ENCODE measurements around the gene ABLIM1. TPM values are rescaled to one million over a fixed set of nuclear protein-coding genes. Genes with fewer than 3 reads are reported as not detected.

Gene ABLIM1
- total RNA-seq, 1 donor from 2014 or later, result 105 TPM

DNA sequence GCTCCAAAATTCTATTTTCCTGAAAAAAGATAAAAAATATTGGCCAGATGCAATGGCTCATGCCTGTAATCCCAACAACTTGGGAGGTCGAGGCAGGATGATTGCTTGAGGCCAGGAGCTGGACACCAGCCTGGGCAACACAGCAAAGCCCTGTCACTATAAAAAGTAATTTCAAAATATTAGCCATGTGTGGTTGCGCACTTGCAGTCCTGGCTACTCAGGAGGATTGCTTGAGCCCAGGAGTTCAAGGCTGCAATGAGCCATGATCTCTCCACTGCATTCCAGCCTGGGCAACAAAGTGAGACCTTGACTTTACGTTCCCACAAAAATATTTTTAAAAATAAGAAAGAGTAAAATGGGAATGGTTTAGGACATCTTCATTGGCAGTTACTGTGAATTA lies 149.7 kb downstream of the ABLIM1 start:
- no peak overlapping the region for H3K4me3 Mint-ChIP-seq
- H3K36me3 Mint-ChIP-seq, result peaks cover 13% of the 10 kb centered on the region
- H3K4me1 Mint-ChIP-seq, result peaks cover 51% of the 10 kb centered on the region
- no peak for DNase-seq (ENCODE audit: low spot score in 2 of 2, unreplicated experiment in 2 of 2)
- no peaks in the 10 kb centered on the region for H3K9me3 Mint-ChIP-seq
- peak overlapping the region; percentile 93 for H3K27ac Mint-ChIP-seq
- H3K27me3 Mint-ChIP-seq (ENCODE audit: low read depth), result no peaks in the 10 kb centered on the region
- TF ChIP-seq, protein P1, sequence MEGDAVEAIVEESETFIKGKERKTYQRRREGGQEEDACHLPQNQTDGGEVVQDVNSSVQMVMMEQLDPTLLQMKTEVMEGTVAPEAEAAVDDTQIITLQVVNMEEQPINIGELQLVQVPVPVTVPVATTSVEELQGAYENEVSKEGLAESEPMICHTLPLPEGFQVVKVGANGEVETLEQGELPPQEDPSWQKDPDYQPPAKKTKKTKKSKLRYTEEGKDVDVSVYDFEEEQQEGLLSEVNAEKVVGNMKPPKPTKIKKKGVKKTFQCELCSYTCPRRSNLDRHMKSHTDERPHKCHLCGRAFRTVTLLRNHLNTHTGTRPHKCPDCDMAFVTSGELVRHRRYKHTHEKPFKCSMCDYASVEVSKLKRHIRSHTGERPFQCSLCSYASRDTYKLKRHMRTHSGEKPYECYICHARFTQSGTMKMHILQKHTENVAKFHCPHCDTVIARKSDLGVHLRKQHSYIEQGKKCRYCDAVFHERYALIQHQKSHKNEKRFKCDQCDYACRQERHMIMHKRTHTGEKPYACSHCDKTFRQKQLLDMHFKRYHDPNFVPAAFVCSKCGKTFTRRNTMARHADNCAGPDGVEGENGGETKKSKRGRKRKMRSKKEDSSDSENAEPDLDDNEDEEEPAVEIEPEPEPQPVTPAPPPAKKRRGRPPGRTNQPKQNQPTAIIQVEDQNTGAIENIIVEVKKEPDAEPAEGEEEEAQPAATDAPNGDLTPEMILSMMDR (IDR thresholded peaks at IDR 0.05; ENCODE audit: unreplicated experiment), result no peak

DNA sequence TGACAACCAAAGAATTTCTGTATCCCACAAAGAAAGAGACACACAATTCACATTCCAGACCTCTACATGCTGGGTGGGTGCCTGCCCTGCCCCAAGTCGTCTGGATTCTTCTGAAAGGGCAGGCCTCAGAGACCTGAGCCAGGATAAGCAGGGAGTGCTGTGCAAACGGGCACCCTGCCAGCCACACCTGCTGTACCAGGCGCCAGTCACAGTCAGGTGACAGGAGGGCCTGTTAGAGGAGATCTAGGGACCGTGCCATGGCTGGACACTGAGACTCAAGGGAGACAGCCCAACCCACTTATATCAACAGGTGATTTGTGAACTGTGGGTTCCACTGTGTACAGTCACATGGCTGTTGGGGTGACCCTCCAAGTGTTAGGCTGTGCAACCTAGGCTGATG lies 150.6 kb downstream of the ABLIM1 start:
- DNase-seq (ENCODE audit: low spot score in 2 of 2, unreplicated experiment in 2 of 2), result peak; percentile 34 to 48
- Mint-ChIP-seq H3K9me3 (no peaks in the 10 kb centered on the region), H3K4me1 (peaks cover 47% of the 10 kb centered on the region), H3K27ac (peak overlapping the region; percentile 93), H3K36me3 (peaks cover 15% of the 10 kb centered on the region), H3K27me3 (ENCODE audit: low read depth) (no peaks in the 10 kb centered on the region), H3K4me3 (no peak overlapping the region)
- TF ChIP-seq, protein P1 (IDR thresholded peaks at IDR 0.05; ENCODE audit: unreplicated experiment), result no peak

DNA sequence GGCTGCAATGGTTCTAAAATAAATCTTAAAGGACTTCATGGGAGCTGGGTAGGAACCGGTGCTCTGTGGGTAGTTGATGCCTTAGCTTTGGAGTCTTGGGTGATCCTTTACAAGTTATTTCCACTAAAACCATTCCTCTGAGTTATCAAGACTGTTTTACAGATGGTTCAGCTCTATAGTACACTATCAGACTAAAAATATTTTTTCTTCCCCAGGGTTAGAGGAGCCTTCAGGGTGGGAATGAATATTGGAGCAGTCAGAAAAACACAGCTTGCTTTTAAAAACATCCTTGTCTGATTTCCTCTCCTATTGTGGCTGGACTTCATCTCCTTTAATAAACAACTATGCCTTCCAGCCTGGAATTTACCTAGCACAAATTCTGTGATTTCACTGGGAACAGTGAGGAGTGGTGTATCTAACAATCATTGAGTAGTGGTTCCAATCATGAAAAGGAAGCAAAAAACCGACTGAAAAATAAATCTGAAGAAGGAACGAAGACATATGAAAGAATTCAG lies 151.1 kb downstream of the ABLIM1 start:
- H3K27ac Mint-ChIP-seq, result peak overlapping the region; percentile 93
- no peaks in the 10 kb centered on the region for H3K27me3 Mint-ChIP-seq (ENCODE audit: low read depth)
- H3K4me3 Mint-ChIP-seq, result no peak overlapping the region

DNA sequence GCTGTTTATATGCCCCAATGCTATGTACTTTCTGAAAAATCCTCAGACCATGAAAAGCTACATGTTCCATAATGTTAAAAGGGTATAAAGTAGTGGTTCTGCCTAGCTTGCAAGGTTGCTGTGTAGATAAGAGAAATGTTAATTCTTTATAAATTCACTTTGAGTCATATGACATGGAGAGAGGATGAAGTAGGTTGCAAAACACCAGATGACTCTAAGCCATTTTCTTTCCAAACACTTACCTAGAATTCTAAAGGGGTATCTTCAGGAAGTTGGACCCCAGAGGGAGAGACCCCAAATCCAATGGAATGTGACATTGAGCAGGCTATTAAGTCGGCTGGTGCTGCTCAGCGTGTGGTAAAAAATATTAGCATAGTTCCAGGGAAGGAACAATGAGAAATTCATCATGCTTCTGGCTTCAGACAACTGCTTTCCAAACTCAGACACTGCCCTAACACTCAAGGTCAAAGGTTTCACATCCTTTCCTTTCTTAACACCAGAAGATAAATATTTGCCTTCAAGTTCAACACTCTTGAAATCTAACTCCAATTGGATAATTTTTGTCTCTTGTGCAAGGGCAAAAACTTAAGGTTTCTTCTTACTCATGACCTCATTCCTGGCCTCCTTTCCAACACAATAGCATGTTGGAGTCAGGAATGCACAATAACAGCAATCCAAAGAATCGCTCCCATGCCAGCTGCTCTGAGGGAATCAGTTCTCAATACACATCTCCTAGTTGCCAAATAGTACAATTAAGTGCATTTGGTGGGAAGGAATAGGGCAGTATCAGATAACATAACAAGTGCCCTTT lies 153.1 kb downstream of the ABLIM1 start:
- no peaks in the 10 kb centered on the region for H3K27me3 Mint-ChIP-seq (ENCODE audit: low read depth)
- no peak for DNase-seq (ENCODE audit: low spot score in 2 of 2, unreplicated experiment in 2 of 2)
- H3K36me3 Mint-ChIP-seq, result peaks cover 10% of the 10 kb centered on the region
- no peaks in the 10 kb centered on the region for H3K9me3 Mint-ChIP-seq
- H3K4me1 Mint-ChIP-seq, result peaks cover 44% of the 10 kb centered on the region
- TF ChIP-seq, protein P1 (IDR thresholded peaks at IDR 0.05; ENCODE audit: unreplicated experiment), result no peak
- peak overlapping the region; percentile 93 for H3K27ac Mint-ChIP-seq
- H3K4me3 Mint-ChIP-seq, result no peak overlapping the region

More for the DNA sequence above, 151.1 kb downstream of the ABLIM1 start:
- TF ChIP-seq, protein P1 (IDR thresholded peaks at IDR 0.05; ENCODE audit: unreplicated experiment), result no peak
- H3K36me3 Mint-ChIP-seq, result peaks cover 13% of the 10 kb centered on the region
- H3K4me1 Mint-ChIP-seq, result peaks cover 44% of the 10 kb centered on the region
- no peak for DNase-seq (ENCODE audit: low spot score in 2 of 2, unreplicated experiment in 2 of 2)
- H3K9me3 Mint-ChIP-seq, result no peaks in the 10 kb centered on the region

DNA sequence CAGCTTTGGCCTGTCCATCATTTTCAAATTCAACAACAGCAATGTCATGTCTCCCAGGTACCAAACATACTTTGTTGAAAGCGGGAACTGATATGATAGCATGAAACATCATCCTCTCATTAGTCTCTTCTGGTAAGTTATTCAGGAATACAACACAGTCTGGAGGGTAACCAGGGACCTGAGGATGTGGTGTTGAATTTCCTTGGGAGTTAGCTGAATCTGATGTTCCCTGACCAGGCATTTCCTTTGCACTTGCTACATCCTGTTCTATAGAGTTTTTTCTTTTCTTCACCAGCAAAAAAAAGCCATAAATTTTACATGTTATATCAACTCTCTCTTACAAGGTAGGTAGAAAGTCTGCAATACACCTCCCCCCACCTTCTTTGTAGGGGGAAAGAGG lies 156.0 kb downstream of the ABLIM1 start:
- TF ChIP-seq, protein P1 (IDR thresholded peaks at IDR 0.05; ENCODE audit: unreplicated experiment), result no peak
- H3K4me3 Mint-ChIP-seq, result no peak overlapping the region

More for the DNA sequence above, 156.0 kb downstream of the ABLIM1 start:
- DNase-seq (ENCODE audit: low spot score in 2 of 2, unreplicated experiment in 2 of 2), result no peak
- peaks cover 35% of the 10 kb centered on the region for H3K4me1 Mint-ChIP-seq
- no peaks in the 10 kb centered on the region for H3K9me3 Mint-ChIP-seq
- H3K27me3 Mint-ChIP-seq (ENCODE audit: low read depth), result no peaks in the 10 kb centered on the region
- H3K36me3 Mint-ChIP-seq, result peaks cover 7% of the 10 kb centered on the region
- H3K27ac Mint-ChIP-seq, result no peak overlapping the region
